ENCODE data around the gene CYP39A1. TPM values are rescaled to one million over a fixed set of nuclear protein-coding genes. Genes with fewer than 3 reads are reported as not detected.

The CYP39A1 gene
- total and polyA plus RNA-seq, 10 of the 15 experiments (the other 5 are each of a cell fraction or from before 2014, with no cell fraction given) = not detected

- BruUV-seq (replicated peaks) = no TSS peak
- SMC1A ChIA-PET (ENCODE audit: uncharacterized antibody, unreplicated experiment) = no interaction called here
- DNase-seq (ENCODE audit: low read depth, low spot score) (no peak), FAIRE-seq (no peak), ATAC-seq (no peak)
- Histone ChIP-seq H3K4me3 (no peak overlapping the region), H3K27ac (ENCODE audit: control insufficient read depth, insufficient read depth) (no peak overlapping the region), H3K9ac (ENCODE audit: control insufficient read depth, insufficient read depth, low read length) (no peak overlapping the region), H3K79me2 (ENCODE audit: control insufficient read depth, insufficient read depth, low read length) (no peaks in the 10 kb centered on the region), H3K4me2 (ENCODE audit: control insufficient read depth, insufficient read depth) (no peak overlapping the region), H3K36me3 (ENCODE audit: control insufficient read depth in 2 of 2, insufficient read depth in 2 of 2, low read length in 1 of 2) (no peaks in the 10 kb centered on the region), H3K27me3 (replicated peaks in 1 of 2; ENCODE audit: control insufficient read depth in 2 of 2, insufficient read depth in 2 of 2, low read length in 1 of 2) (peaks cover 2 to 13% of the 10 kb centered on the region in 2 experiments), H2AFZ (ENCODE audit: control insufficient read depth, low read depth, low read length) (no peak overlapping the region), H3K9me3 (replicated peaks; ENCODE audit: control insufficient read depth, insufficient read depth, low read length) (no peaks in the 10 kb centered on the region), H3K4me1 (ENCODE audit: control insufficient read depth, insufficient read depth, low read length) (no peaks in the 10 kb centered on the region), H4K20me1 (ENCODE audit: control insufficient read depth, insufficient read depth) (no peaks in the 10 kb centered on the region)
- CTCF ChIA-PET = interaction anchor here (0.6 kb wide), 1 partner anchor 96 kb away, joined by 3 read pairs; no protein-coding TSS in a partner anchor
- 63% methylated on average over 1 of the region's 1 CpG for WGBS (ENCODE audit: insufficient coverage, insufficient replicate concordance, low lambda C conversion rate, missing lambda C conversion rate)
- RAD21 ChIA-PET (ENCODE audit: unreplicated experiment) = no interaction called here
- intact Hi-C loops (cut with micrococcal nuclease; ENCODE audit: unreplicated experiment) = no loop called here
- POLR2A ChIA-PET = no interaction called here
- in situ Hi-C loops (cut with MboI) = no loop called here
- TF ChIP-seq GABPA (IDR thresholded peaks at IDR 0.05; ENCODE audit: low read depth) (no peak), NFYA (IDR thresholded peaks at IDR 0.05; ENCODE audit: borderline replicate concordance, low read depth, low read length) (no peak), ESRRA (IDR thresholded peaks at IDR 0.05; ENCODE audit: low read length) (no peak), YBX1 (IDR thresholded peaks at IDR 0.05) (no peak), E4F1 (IDR thresholded peaks at IDR 0.05; ENCODE audit: borderline replicate concordance, partially characterized antibody) (no peak)
These were observed 1.6 kb downstream of the CYP39A1 start for GRCh38 chr6:46651006-46651405.

Data from GM12878 (cell line).